H1 (cell line): ENCODE results near the gene SEL1L. TPM values are rescaled to one million over a fixed set of nuclear protein-coding genes. Genes with fewer than 3 reads are reported as not detected.

ENCODE experiments used
- CTCF ChIA-PET: fragments of 300-600 bp; sonication (Branson Sonifier 250); formaldehyde crosslinking; loops from one replicate; lab custom pipeline; 2021; ENCODE audit not compliant: partially characterized antibody; lab: Charles Lee
- POLR2A ChIA-PET: fragments of 300-600 bp; sonication (Branson Sonifier 250); formaldehyde crosslinking; loops from one replicate; lab custom pipeline; 2021; ENCODE audit warnings: inconsistent platforms; ENCODE audit not compliant: partially characterized antibody; lab: Charles Lee
- DNase-seq, 2 experiments: peaks; one replicate each; pipeline versions ENCODE4 v3.0.0 to v3.0.0-alpha.2; 2010 to 2022; ENCODE audit warnings: low spot score in 2 of 2, low read depth in 1 of 2, mixed read lengths in 1 of 2
- FAIRE-seq: peaks from 2 replicates; lab custom pipeline; 2011; peaks lifted over from hg19 to GRCh38; lab: Jason Lieb, UNC
- H2AFZ ChIP-seq: 2 replicates; pipeline ENCODE4 v1.8.1; 2012; ENCODE audit warnings: low read length, inconsistent platforms
- H2AK5ac ChIP-seq: 2 replicates; pipeline ENCODE4 v1.6.1; 2013; ENCODE audit warnings: low read depth, low read length
- H2BK120ac ChIP-seq: replicated peaks from 2 replicates; pipeline ENCODE3; 2013; ENCODE audit warnings: low read depth, low read length, inconsistent platforms
- H2BK12ac ChIP-seq: 2 replicates; pipeline ENCODE4 v1.6.1; 2013; ENCODE audit warnings: low read depth, low read length
- H2BK15ac ChIP-seq: 2 replicates; pipeline ENCODE4 v1.6.1; 2013; ENCODE audit warnings: low read length
- H2BK20ac ChIP-seq: 2 replicates; pipeline ENCODE4 v1.6.1; 2013; ENCODE audit warnings: low read length
- H2BK5ac ChIP-seq: 2 replicates; pipeline ENCODE4 v1.6.1; 2013; ENCODE audit warnings: low read depth, low read length
- H3K14ac ChIP-seq: 2 replicates; pipeline ENCODE4 v1.6.1; 2013; ENCODE audit warnings: inconsistent platforms; ENCODE audit not compliant: insufficient read length
- H3K18ac ChIP-seq: 2 replicates; pipeline ENCODE4 v1.6.1; 2013; ENCODE audit warnings: low read length; ENCODE audit errors: extremely low read depth
- H3K23ac ChIP-seq: 2 replicates; pipeline ENCODE4 v1.6.1; 2013; ENCODE audit warnings: inconsistent platforms; ENCODE audit not compliant: insufficient read length
- H3K23me2 ChIP-seq: 2 replicates; pipeline ENCODE4 v1.6.1; 2013; ENCODE audit warnings: low read depth, low read length
- H3K27ac ChIP-seq: 2 replicates; pipeline ENCODE4 v1.6.1; 2011; ENCODE audit warnings: low read depth, low read length, inconsistent platforms
- H3K27me3 ChIP-seq, 4 experiments: replicated peaks in 1 of 4; 1 replicate in 1 of 4; 2 replicates in 3 of 4; pipeline versions ENCODE4 v1.6.1 to v1.8.1; 2011 to 2013; ENCODE audit warnings: low read length in 3 of 4, mild to moderate bottlenecking in 3 of 4, inconsistent platforms in 2 of 4, mixed read lengths in 2 of 4, moderate library complexity in 1 of 4; ENCODE audit not compliant: control insufficient read depth in 3 of 4, insufficient read depth in 3 of 4; ENCODE audit errors: extremely low read depth in 1 of 4
- H3K36me3 ChIP-seq, 4 experiments: 2 replicates each; pipeline versions ENCODE4 v1.6.1 to v1.8.1; 2011 to 2013; ENCODE audit warnings: mild to moderate bottlenecking in 4 of 4, low read length in 3 of 4, moderate library complexity in 2 of 4, control low read depth in 1 of 4, inconsistent platforms in 1 of 4; ENCODE audit not compliant: insufficient read depth in 4 of 4, control insufficient read depth in 2 of 4
- H3K4ac ChIP-seq: replicated peaks from 2 replicates; pipeline ENCODE3; 2013; ENCODE audit warnings: low read length, low read depth, mixed read lengths, inconsistent platforms; ENCODE audit not compliant: insufficient read length
- H3K4me1 ChIP-seq, 4 experiments: replicated peaks in 1 of 4; 1 replicate in 1 of 4; 2 replicates in 3 of 4; pipeline versions ENCODE4 v1.6.1 to v1.8.1; 2011 to 2013; ENCODE audit warnings: low read length in 3 of 4, inconsistent platforms in 2 of 4, mixed read lengths in 1 of 4; ENCODE audit not compliant: insufficient read depth in 4 of 4, control insufficient read depth in 3 of 4
- H3K4me2 ChIP-seq, 2 experiments: 2 replicates each; pipeline versions ENCODE4 v1.6.1 to v1.8.1; 2011 to 2013; ENCODE audit warnings: low read depth in 2 of 2, low read length in 2 of 2, control low read depth in 1 of 2, inconsistent platforms in 1 of 2, mild to moderate bottlenecking in 1 of 2; ENCODE audit not compliant: insufficient read depth in 1 of 2
- H3K4me3 ChIP-seq, 4 experiments: fragments of 200-600, 300-600 bp in 1 of 4; sonication (generic), shearing (Covaris generic), sonication (Bioruptor Twin) in 1 of 4; 2 replicates each; pipeline versions ENCODE4 v1.5.1 to v1.8.1; 2011 to 2016; ENCODE audit warnings: low read length in 4 of 4, low read depth in 3 of 4, control low read depth in 2 of 4, inconsistent platforms in 2 of 4, mild to moderate bottlenecking in 2 of 4, mixed read lengths in 1 of 4, moderate library complexity in 1 of 4; ENCODE audit not compliant: insufficient read depth in 2 of 4; ENCODE audit errors: extremely low read depth in 1 of 4
- H3K56ac ChIP-seq: replicated peaks from 2 replicates; pipeline ENCODE3; 2013; ENCODE audit warnings: low read depth, mild to moderate bottlenecking, mixed read lengths, low read length, inconsistent platforms; ENCODE audit not compliant: insufficient read length
- H3K79me1 ChIP-seq: 2 replicates; pipeline ENCODE4 v1.6.1; 2013; ENCODE audit warnings: low read depth, low read length, control low read depth
- H3K79me2 ChIP-seq, 2 experiments: 2 replicates each; pipeline versions ENCODE4 v1.6.1 to v1.8.1; 2012 to 2013; ENCODE audit warnings: low read length in 2 of 2, mild to moderate bottlenecking in 2 of 2, inconsistent platforms in 1 of 2; ENCODE audit not compliant: insufficient read depth in 2 of 2, control insufficient read depth in 1 of 2
- H3K9ac ChIP-seq, 4 experiments: replicated peaks in 1 of 4; 1 replicate in 1 of 4; 2 replicates in 3 of 4; pipeline versions ENCODE4 v1.6.1 to v1.8.1; 2011 to 2013; ENCODE audit warnings: low read depth in 3 of 4, low read length in 3 of 4, control low read depth in 2 of 4, mild to moderate bottlenecking in 2 of 4, moderate library complexity in 2 of 4, inconsistent platforms in 1 of 4; ENCODE audit errors: extremely low read depth in 1 of 4
- H3K9me3 ChIP-seq, 2 experiments: 2 replicates each; pipeline versions ENCODE4 v1.6.1 to v1.8.1; 2012 to 2013; ENCODE audit warnings: mild to moderate bottlenecking in 2 of 2, moderate library complexity in 2 of 2, control low read depth in 1 of 2, inconsistent platforms in 1 of 2, low read depth in 1 of 2, low read length in 1 of 2, mixed read lengths in 1 of 2; ENCODE audit not compliant: insufficient read depth in 2 of 2
- H4K20me1 ChIP-seq, 2 experiments: replicated peaks in 1 of 2; 2 replicates each; pipeline versions ENCODE3 to v1.8.1; 2011 to 2013; ENCODE audit warnings: inconsistent platforms in 2 of 2, low read length in 2 of 2, mild to moderate bottlenecking in 1 of 2; ENCODE audit not compliant: insufficient read depth in 2 of 2, control insufficient read depth in 1 of 2
- H4K5ac ChIP-seq: 2 replicates; pipeline ENCODE4 v1.6.1; 2013; ENCODE audit warnings: low read length, low read depth, mixed read lengths, inconsistent platforms; ENCODE audit not compliant: insufficient read length
- H4K8ac ChIP-seq: 2 replicates; pipeline ENCODE4 v1.8.0; 2013; ENCODE audit warnings: mild to moderate bottlenecking, moderate library complexity, low read length, inconsistent platforms; ENCODE audit not compliant: insufficient read depth; ENCODE audit errors: extremely low read depth
- H4K91ac ChIP-seq: replicated peaks from 2 replicates; pipeline ENCODE3; 2013; ENCODE audit warnings: low read length, mixed read lengths, inconsistent platforms; ENCODE audit not compliant: insufficient read length
- BACH1 ChIP-seq: IDR thresholded peaks from 2 replicates; pipeline ENCODE4 v1.6.1; 2012; ENCODE audit warnings: low read length, improper control_type of control experiment
- CBX5 ChIP-seq: fragments of 300-800, 300-1000 bp; sonication (generic); IDR thresholded peaks from 2 replicates; pipeline ENCODE4 v1.7.1; 2016; ENCODE audit warnings: antibody characterized with exemption, low read length, low read depth
- CREB1 ChIP-seq: IDR thresholded peaks from 2 replicates; pipeline ENCODE4 v1.6.1; 2012; ENCODE audit warnings: inconsistent platforms
- CTBP2 ChIP-seq: IDR thresholded peaks from 2 replicates; pipeline ENCODE4 v1.7.0; 2011; ENCODE audit warnings: borderline replicate concordance, mild to moderate bottlenecking, moderate library complexity, mixed read lengths, low read length; ENCODE audit not compliant: insufficient read depth, insufficient read length
- EGR1 ChIP-seq: IDR thresholded peaks from 2 replicates; pipeline ENCODE4 v1.6.1; 2011; ENCODE audit warnings: low read depth, low read length, borderline replicate concordance
- KDM5A ChIP-seq: fragments of 200-600 bp; IDR thresholded peaks from 2 replicates; pipeline ENCODE4 v1.7.1; 2012; ENCODE audit warnings: mild to moderate bottlenecking, low read length, inconsistent platforms, mixed read lengths
- POLR2A ChIP-seq, 2 experiments: IDR thresholded peaks; 1 replicate in 1 of 2; 2 replicates in 1 of 2; pipeline ENCODE4 v1.6.1; 2011; ENCODE audit warnings: low read depth in 2 of 2, low read length in 2 of 2, mild to moderate bottlenecking in 2 of 2; ENCODE audit errors: control extremely low read depth in 1 of 2
- RAD21 ChIP-seq, 2 experiments: IDR thresholded peaks in 1 of 2; conservative IDR thresholded peaks in 1 of 2; 2 replicates each; pipeline ENCODE4 v1.6.1; 2011; ENCODE audit warnings: low read depth in 2 of 2, low read length in 2 of 2, improper control_type of control experiment in 1 of 2, inconsistent platforms in 1 of 2, mild to moderate bottlenecking in 1 of 2, moderate library complexity in 1 of 2
- RFX5 ChIP-seq: IDR thresholded peaks from 2 replicates; pipeline ENCODE4 v1.6.1; 2011; ENCODE audit warnings: low read depth, low read length, improper control_type of control experiment, borderline replicate concordance
- RXRA ChIP-seq: IDR thresholded peaks from 2 replicates; pipeline ENCODE4 v1.6.1; 2011; ENCODE audit warnings: low read depth, mild to moderate bottlenecking, low read length, moderate library complexity; ENCODE audit not compliant: insufficient read depth
- TBP ChIP-seq: IDR thresholded peaks from 2 replicates; pipeline ENCODE4 v1.6.1; 2011; ENCODE audit warnings: low read depth, low read length, improper control_type of control experiment
- TCF12 ChIP-seq: IDR thresholded peaks from 2 replicates; pipeline ENCODE4 v1.6.1; 2011; ENCODE audit warnings: low read depth, mild to moderate bottlenecking, low read length
- ZNF274 ChIP-seq: IDR thresholded peaks from 2 replicates; pipeline ENCODE4 v1.7.0; 2012; ENCODE audit warnings: low read length, borderline replicate concordance; ENCODE audit errors: extremely low read depth
- WGBS, 2 experiments: shearing (Covaris generic) in 1 of 2; methylation state at CpG; one replicate each; pipeline versions ENCODE4 v1.1.6 to v1.1.7; 2013 to 2015; ENCODE audit warnings: low lambda C conversion rate in 2 of 2, mixed read lengths in 2 of 2, inconsistent platforms in 1 of 2, low coverage in 1 of 2, missing lambda C conversion rate in 1 of 2; ENCODE audit not compliant: insufficient replicate concordance in 2 of 2, insufficient coverage in 1 of 2, insufficient read length in 1 of 2; ENCODE audit errors: extremely low coverage in 1 of 2, missing lambda C conversion rate in 1 of 2; 5-methylcytosine and 5-hydroxymethylcytosine counted together
- polyA plus RNA-seq, 7 experiments: library from polyadenylated mRNA; depleted of rRNA in 3 of 7; stranded (reverse) in 5 of 7; unstranded in 2 of 7; fragments of >200 nt in 5 of 7; fragments of 200-250 nt in 2 of 7; gene quantifications; 1 replicate in 5 of 7; 2 replicates in 1 of 7; 4 replicates in 1 of 7; pipeline versions ENCODE4 v1.2.1 to v1.2.3, GENCODE V29; 2011 to 2013; ENCODE audit warnings: missing spikeins in 2 of 7, mixed read lengths in 2 of 7
- total RNA-seq: library from RNA; stranded (reverse); fragmentation: NEBNext Ultra II Directional; extraction: Animal tissue kit (Norgen Biotek cat#: 25700); gene quantifications from 2 replicates; pipeline ENCODE4 v1.2.1, GENCODE V29; 2021
- TF ChIP-seq, protein P1 (sequence below): IDR thresholded peaks from 2 replicates; pipeline ENCODE4 v1.6.1; 2012; ENCODE audit warnings: inconsistent platforms

Gene SEL1L
- total and polyA plus RNA-seq, 2 of the 8 experiments (the other 6 are each of a cell fraction or from before 2014, with no cell fraction given): 4.3 to 34.9 TPM

DNA sequence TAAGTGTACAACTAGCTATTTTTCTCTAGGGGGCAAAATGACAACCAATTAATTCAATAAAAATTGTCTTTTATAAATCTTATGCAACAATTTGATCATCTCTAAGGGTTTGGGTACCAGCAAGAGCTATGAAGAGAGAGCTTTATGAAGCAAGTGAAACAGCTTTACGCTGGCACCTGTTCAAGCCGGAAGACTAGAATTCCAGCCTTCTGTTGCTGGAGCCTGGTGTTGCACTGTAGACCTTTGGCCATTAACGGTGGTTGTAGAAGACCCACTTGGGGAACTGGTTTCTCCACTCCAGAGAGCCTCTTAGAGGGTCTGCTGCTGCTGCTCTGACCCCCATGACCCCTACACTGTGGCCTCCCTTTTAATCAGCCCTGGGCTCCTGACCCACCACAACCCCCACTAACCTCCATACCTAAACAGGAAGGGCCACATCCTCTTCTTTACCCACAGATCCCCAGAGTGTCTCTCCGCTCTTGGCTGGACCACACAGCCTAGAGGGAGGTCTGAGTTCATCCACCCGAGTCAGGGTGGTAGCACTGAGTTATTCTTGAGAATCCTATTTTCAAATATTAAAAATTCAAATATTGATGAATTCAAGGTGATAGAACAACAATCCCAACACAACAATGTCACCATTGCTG lies 79.0 kb downstream of the SEL1L start:
- Histone ChIP-seq H3K4me2 (no peak overlapping the region), H3K4me3 (no peak overlapping the region), H3K27ac (no peak overlapping the region), H3K27me3 (no peaks in the 10 kb centered on the region; a peak in 1 of 7 replicates), H3K9ac (no peak overlapping the region), H4K91ac (no peak overlapping the region), H3K23me2 (no peaks in the 10 kb centered on the region), H3K79me1 (no peaks in the 10 kb centered on the region), H3K4ac (no peak overlapping the region), H2BK5ac (no peak overlapping the region), H2BK20ac (no peak overlapping the region), H3K9me3 (no peaks in the 10 kb centered on the region), H4K20me1 (no peaks in the 10 kb centered on the region), H2BK120ac (no peak overlapping the region), H4K8ac (no peak overlapping the region), H2AK5ac (no peak overlapping the region), H3K23ac (no peak overlapping the region), H3K18ac (no peak overlapping the region), H3K79me2 (no peaks in the 10 kb centered on the region), H4K5ac (no peak overlapping the region), H2BK15ac (no peak overlapping the region), H3K36me3 (no peaks in the 10 kb centered on the region), H2AFZ (no peak overlapping the region), H3K56ac (no peak overlapping the region), H3K14ac (no peak overlapping the region), H2BK12ac (no peak overlapping the region), H3K4me1 (peaks cover 0 to 8% (median 3%) of the 10 kb centered on the region in 4 experiments; a peak in 3 of 7 replicates)
- 91% methylated on average over 5 of the region's 5 CpGs; no CpG with 5 or more reads in 1 of the 2 experiments for WGBS, 2 experiments
- POLR2A ChIA-PET: interaction anchor here (1.9 kb wide), 1 partner anchor 236 kb away, joined by 8 read pairs; no protein-coding TSS in a partner anchor
- CTCF ChIA-PET: interaction anchor here (0.5 to 12.9 kb wide), 27 partner anchors 11 to 284 kb away, joined by 3 to 426 read pairs (median 9); no protein-coding TSS in a partner anchor
- no peak for FAIRE-seq
- DNase-seq: no peak
- no peak for TF ChIP-seq RFX5
- no peak for TF ChIP-seq RXRA
- no peak for TF ChIP-seq POLR2A (IDR thresholded peaks at IDR 0.05; ENCODE audit: control extremely low read depth in 1 of 2, low read depth in 2 of 2, low read length in 2 of 2)
- TF ChIP-seq CTBP2: no peak
- TF ChIP-seq ZNF274: no peak
- no peak for TF ChIP-seq CBX5
- no peak for TF ChIP-seq BACH1
- TF ChIP-seq CREB1: no peak
- TF ChIP-seq TCF12: no peak
- TF ChIP-seq, protein P1, sequence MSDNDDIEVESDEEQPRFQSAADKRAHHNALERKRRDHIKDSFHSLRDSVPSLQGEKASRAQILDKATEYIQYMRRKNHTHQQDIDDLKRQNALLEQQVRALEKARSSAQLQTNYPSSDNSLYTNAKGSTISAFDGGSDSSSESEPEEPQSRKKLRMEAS: no peak
- TF ChIP-seq KDM5A: no peak
- no peak for TF ChIP-seq TBP
- TF ChIP-seq RAD21 (IDR thresholded peaks at IDR 0.05 in 1 of 2, conservative IDR thresholded peaks at IDR 0.05 in 1 of 2; ENCODE audit: low read depth in 2 of 2, low read length in 2 of 2): no peak
- no peak for TF ChIP-seq EGR1
